Skeletal muscle satellite cell (primary cell): Measurements from ENCODE around the gene LATS2.
"Not testable (repeated sequence)": the region's sequence is repeated elsewhere in the genome, so short reads cannot be mapped to it uniquely, and the experiment has no call there.

Experiments
- H3K27me3 ChIP-seq: 2 replicates; pipeline ENCODE4 v1.7.0; 2013; ENCODE audit warnings: low read length; ENCODE audit not compliant: control insufficient read depth, insufficient read depth
- H3K36me3 ChIP-seq: 2 replicates; pipeline ENCODE4 v1.7.0; 2013; ENCODE audit warnings: mild to moderate bottlenecking, control low read depth, low read length; ENCODE audit not compliant: insufficient read depth
- H3K4me1 ChIP-seq: 2 replicates; pipeline ENCODE4 v1.7.0; 2013; ENCODE audit warnings: low read length; ENCODE audit not compliant: control insufficient read depth, insufficient read depth
- H3K4me2 ChIP-seq: 2 replicates; pipeline ENCODE4 v1.7.0; 2013; ENCODE audit warnings: mild to moderate bottlenecking, low read length
- H3K4me3 ChIP-seq: 2 replicates; pipeline ENCODE4 v1.7.0; 2013; ENCODE audit warnings: low read length
- H3K9ac ChIP-seq: 2 replicates; pipeline ENCODE4 v1.7.0; 2013; ENCODE audit warnings: mild to moderate bottlenecking, low read depth, low read length, moderate library complexity
- H3K9me3 ChIP-seq: replicated peaks from 2 replicates; pipeline ENCODE4 v1.7.0; 2013; ENCODE audit warnings: mild to moderate bottlenecking, control low read depth, low read length

Gene LATS2

GRCh38 chr13:20964904-20965303, 96.5 kb downstream of the LATS2 start:
- H3K27me3 ChIP-seq = peaks cover 3% of the 10 kb centered on the region

GRCh38 chr13:20961663-20962062, 99.7 kb downstream of the LATS2 start:
- H3K9me3 ChIP-seq, H3K9ac ChIP-seq, H3K4me3 ChIP-seq, H3K4me2 ChIP-seq, H3K4me1 ChIP-seq, H3K27me3 ChIP-seq, H3K36me3 ChIP-seq: not testable (repeated sequence)

More at GRCh38 chr13:20964904-20965303, 96.5 kb downstream of the LATS2 start:
- H3K4me2 ChIP-seq = no peak overlapping the region
- H3K4me3 ChIP-seq = no peak overlapping the region
- H3K4me1 ChIP-seq = no peaks in the 10 kb centered on the region
- H3K9ac ChIP-seq = no peak overlapping the region
- H3K36me3 ChIP-seq = no peaks in the 10 kb centered on the region
- H3K9me3 ChIP-seq = no peaks in the 10 kb centered on the region

- Histone ChIP-seq H3K36me3 (no peaks in the 10 kb centered on the region), H3K27me3 (peaks cover 3% of the 10 kb centered on the region), H3K9ac (no peak overlapping the region), H3K4me1 (no peaks in the 10 kb centered on the region), H3K9me3 (no peaks in the 10 kb centered on the region), H3K4me3 (no peak overlapping the region), H3K4me2 (peak overlapping the region; percentile 31)
These were observed 100.6 kb downstream of the LATS2 start for GRCh38 chr13:20960663-20961309.

GRCh38 chr13:20957049-20957620, 104.3 kb downstream of the LATS2 start:
- not testable (repeated sequence) for H3K27me3 ChIP-seq, H3K36me3 ChIP-seq, H3K4me1 ChIP-seq, H3K9me3 ChIP-seq, H3K4me3 ChIP-seq, H3K4me2 ChIP-seq, H3K9ac ChIP-seq

- peaks cover 3% of the 10 kb centered on the region for H3K27me3 ChIP-seq
- no peaks in the 10 kb centered on the region for H3K36me3 ChIP-seq
- no peaks in the 10 kb centered on the region for H3K4me1 ChIP-seq
- H3K9me3 ChIP-seq = no peaks in the 10 kb centered on the region
- H3K4me2 ChIP-seq = no peak overlapping the region
- no peak overlapping the region for H3K4me3 ChIP-seq
- H3K9ac ChIP-seq = no peak overlapping the region
These were observed 105.9 kb downstream of the LATS2 start for GRCh38 chr13:20955496-20955895.

GRCh38 chr13:20953245-20953931, 108.0 kb downstream of the LATS2 start:
- no peak overlapping the region for H3K4me2 ChIP-seq
- H3K36me3 ChIP-seq = no peaks in the 10 kb centered on the region
- H3K4me3 ChIP-seq = no peak overlapping the region
- H3K9me3 ChIP-seq = no peaks in the 10 kb centered on the region
- H3K4me1 ChIP-seq = no peaks in the 10 kb centered on the region
- H3K9ac ChIP-seq = no peak overlapping the region
- H3K27me3 ChIP-seq = peaks cover 3% of the 10 kb centered on the region

- Histone ChIP-seq H3K4me2 (no peak overlapping the region), H3K9ac (no peak overlapping the region), H3K4me1 (no peaks in the 10 kb centered on the region), H3K9me3 (no peaks in the 10 kb centered on the region), H3K36me3 (no peaks in the 10 kb centered on the region), H3K4me3 (no peak overlapping the region), H3K27me3 (peaks cover 3% of the 10 kb centered on the region)
These were observed 108.5 kb downstream of the LATS2 start for GRCh38 chr13:20952838-20953237.

- not testable (repeated sequence) for H3K9ac ChIP-seq, H3K9me3 ChIP-seq, H3K4me2 ChIP-seq, H3K4me3 ChIP-seq, H3K27me3 ChIP-seq, H3K4me1 ChIP-seq, H3K36me3 ChIP-seq
These were observed 113.4 kb downstream of the LATS2 start for GRCh38 chr13:20948001-20948400.

- Histone ChIP-seq H3K4me1 (peaks cover 5% of the 10 kb centered on the region), H3K9ac (no peak overlapping the region), H3K9me3 (no peaks in the 10 kb centered on the region), H3K4me3 (peak overlapping the region; percentile 60), H3K36me3 (no peaks in the 10 kb centered on the region), H3K27me3 (peaks cover 10% of the 10 kb centered on the region), H3K4me2 (peak overlapping the region; percentile 84)
These were observed 115.4 kb downstream of the LATS2 start for GRCh38 chr13:20945952-20946383.

- peak overlapping the region; percentile 67 for H3K9ac ChIP-seq
These were observed 118.3 kb downstream of the LATS2 start for GRCh38 chr13:20942938-20943559.

GRCh38 chr13:20940511-20940910, 120.9 kb downstream of the LATS2 start:
- H3K9ac ChIP-seq, H3K4me3 ChIP-seq, H3K36me3 ChIP-seq, H3K4me2 ChIP-seq, H3K9me3 ChIP-seq, H3K4me1 ChIP-seq: not testable (repeated sequence)
- H3K27me3 ChIP-seq = peaks cover 12% of the 10 kb centered on the region

More at GRCh38 chr13:20942938-20943559, 118.3 kb downstream of the LATS2 start:
- Histone ChIP-seq H3K36me3 (no peaks in the 10 kb centered on the region), H3K4me1 (peaks cover 5% of the 10 kb centered on the region), H3K4me2 (peak overlapping the region; percentile 75), H3K4me3 (peak overlapping the region; percentile 54), H3K9me3 (no peaks in the 10 kb centered on the region), H3K27me3 (peaks cover 16% of the 10 kb centered on the region)
